Activated naive CD4-positive, alpha-beta T cell treated with Interleukin-2 at 50 U/mL for 16 hours (primary cell): Measurements from ENCODE around the gene ABHD4.
A peak's percentile ranks its signal among the peaks of the same experiment; 100 is the strongest.
"Not testable (repeated sequence)": the region's sequence is repeated elsewhere in the genome, so short reads cannot be mapped to it uniquely, and the experiment has no call there.

Source experiments
- DNase-seq: peaks from one replicate; pipeline ENCODE4 v3.0.0-alpha.2; 2020

The ABHD4 gene

GRCh38 chr14:22561661-22562579, 36.2 kb upstream of the ABHD4 start:
- peak; percentile 74 for DNase-seq

GRCh38 chr14:22563987-22564386, 34.1 kb upstream of the ABHD4 start:
- DNase-seq: no peak

GRCh38 chr14:22564463-22564862, 33.6 kb upstream of the ABHD4 start:
- DNase-seq: no peak

- no peak for DNase-seq
These were observed 32.6 kb upstream of the ABHD4 start for GRCh38 chr14:22565391-22565945.

GRCh38 chr14:22566266-22566665, 31.8 kb upstream of the ABHD4 start:
- not testable (repeated sequence) for DNase-seq

GRCh38 chr14:22566845-22567244, 31.3 kb upstream of the ABHD4 start:
- no peak for DNase-seq

GRCh38 chr14:22567437-22567836, 30.7 kb upstream of the ABHD4 start:
- DNase-seq: no peak

GRCh38 chr14:22569106-22569736, 28.9 kb upstream of the ABHD4 start:
- DNase-seq: no peak

GRCh38 chr14:22569737-22570131, 28.4 kb upstream of the ABHD4 start:
- no peak for DNase-seq

GRCh38 chr14:22570132-22570949, 27.8 kb upstream of the ABHD4 start:
- peak; percentile 79 for DNase-seq

GRCh38 chr14:22572562-22573058, 25.5 kb upstream of the ABHD4 start:
- DNase-seq: no peak

GRCh38 chr14:22573804-22574203, 24.3 kb upstream of the ABHD4 start:
- DNase-seq: no peak

- no peak for DNase-seq
These were observed 20.7 kb upstream of the ABHD4 start for GRCh38 chr14:22577334-22577908.

GRCh38 chr14:22579236-22579635, 18.9 kb upstream of the ABHD4 start:
- DNase-seq: no peak

GRCh38 chr14:22579881-22580280, 18.2 kb upstream of the ABHD4 start:
- DNase-seq: no peak

GRCh38 chr14:22580625-22581024, 17.5 kb upstream of the ABHD4 start:
- DNase-seq: no peak

- DNase-seq: no peak
These were observed 14.1 kb upstream of the ABHD4 start for GRCh38 chr14:22583994-22584393.

GRCh38 chr14:22587247-22587646, 10.9 kb upstream of the ABHD4 start:
- no peak for DNase-seq

- DNase-seq: not testable (repeated sequence)
These were observed 10.2 kb upstream of the ABHD4 start for GRCh38 chr14:22587677-22588422.

- peak; percentile 37 for DNase-seq
These were observed 9.5 kb upstream of the ABHD4 start for GRCh38 chr14:22588526-22589095.

GRCh38 chr14:22589096-22589839, 8.8 kb upstream of the ABHD4 start, which contains the start of gene DAD1:
DAD1 (minus strand) TSS chr14:22589224; CDS start chr14:22589157, 67 bp downstream.
- DNase-seq: peak; percentile 99
